Neural progenitor cell (in vitro differentiated cells): Measurements from ENCODE around the gene ZC3H13.

ENCODE experiments used
- CTCF ChIP-seq: fragments of 200-600 bp; sonication (generic); IDR thresholded peaks from 2 replicates; pipeline ENCODE4 v1.5.1; 2017; ENCODE audit warnings: antibody characterized with exemption, mild to moderate bottlenecking
- EZH2 ChIP-seq: fragments of 200-600 bp; sonication (generic); IDR thresholded peaks from 2 replicates; pipeline ENCODE4 v1.6.1; 2017; ENCODE audit warnings: antibody characterized with exemption, mild to moderate bottlenecking, moderate library complexity

DNA sequence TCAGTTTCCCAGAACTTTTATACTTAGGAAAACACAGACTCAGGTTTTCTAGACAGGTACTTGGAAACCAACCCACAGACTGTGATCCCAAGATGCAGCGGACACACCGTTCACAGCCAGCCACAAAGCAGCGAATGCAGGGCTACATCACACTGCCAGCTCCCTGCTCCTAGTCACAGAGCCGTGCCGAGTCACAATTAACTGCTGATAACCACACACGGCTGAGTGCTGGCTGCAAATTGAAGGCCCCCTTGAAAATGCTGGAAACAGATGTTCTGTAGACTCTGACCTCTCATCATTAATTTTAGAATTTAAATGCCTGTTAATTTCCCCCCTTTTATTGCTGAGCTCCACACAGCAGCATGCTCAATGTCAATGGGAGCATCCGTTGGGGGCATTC, 122.4 kb downstream of the ZC3H13 start:
- TF ChIP-seq CTCF (no peak), EZH2 (no peak)
